Stimulated activated CD8-positive, alpha-beta memory T cell treated with anti-CD3 and anti-CD28 coated beads, Interleukin-4, amount 100 ng/mL, for 1 hour (primary cell): ENCODE results near the gene MAPK14.
A peak's percentile ranks its signal among the peaks of the same experiment; 100 is the strongest.
"Not testable (repeated sequence)": the region's sequence is repeated elsewhere in the genome, so short reads cannot be mapped to it uniquely, and the experiment has no call there.

Experiments used
- DNase-seq, 2 donors: peaks; one replicate each; pipeline ENCODE4 v3.0.0-alpha.2; 2020; ENCODE audit warnings: low read depth in 2 of 2, low spot score in 1 of 2

The MAPK14 gene

GRCh38 chr6:36027501-36028087 is at the start of gene MAPK14:
Gene MAPK14, plus strand, starts transcription at chr6:36027808. Its CDS starts 350 bp downstream, at chr6:36028158.
- DNase-seq: peak; percentile 91 to 96

DNA sequence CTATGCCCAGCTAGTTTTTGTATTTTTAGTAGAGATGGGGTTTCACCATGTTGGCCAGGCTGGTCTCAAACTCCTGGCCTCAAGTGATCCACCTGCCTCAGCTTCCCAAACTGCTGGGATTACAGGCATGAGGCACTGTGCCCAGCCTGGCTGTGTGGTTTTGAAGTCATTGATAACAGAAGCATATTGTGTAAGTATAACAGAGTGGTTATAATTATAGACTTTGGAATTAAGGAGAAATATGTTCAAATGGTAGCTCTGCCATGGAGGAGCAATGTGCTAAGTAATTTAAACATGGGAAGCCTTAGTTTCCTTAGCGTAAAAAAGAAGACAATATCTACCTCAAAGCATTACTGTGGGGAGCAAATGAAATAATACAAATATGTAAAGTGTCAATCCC is 47.5 kb upstream of the MAPK14 start:
- DNase-seq: not testable (repeated sequence)

DNA sequence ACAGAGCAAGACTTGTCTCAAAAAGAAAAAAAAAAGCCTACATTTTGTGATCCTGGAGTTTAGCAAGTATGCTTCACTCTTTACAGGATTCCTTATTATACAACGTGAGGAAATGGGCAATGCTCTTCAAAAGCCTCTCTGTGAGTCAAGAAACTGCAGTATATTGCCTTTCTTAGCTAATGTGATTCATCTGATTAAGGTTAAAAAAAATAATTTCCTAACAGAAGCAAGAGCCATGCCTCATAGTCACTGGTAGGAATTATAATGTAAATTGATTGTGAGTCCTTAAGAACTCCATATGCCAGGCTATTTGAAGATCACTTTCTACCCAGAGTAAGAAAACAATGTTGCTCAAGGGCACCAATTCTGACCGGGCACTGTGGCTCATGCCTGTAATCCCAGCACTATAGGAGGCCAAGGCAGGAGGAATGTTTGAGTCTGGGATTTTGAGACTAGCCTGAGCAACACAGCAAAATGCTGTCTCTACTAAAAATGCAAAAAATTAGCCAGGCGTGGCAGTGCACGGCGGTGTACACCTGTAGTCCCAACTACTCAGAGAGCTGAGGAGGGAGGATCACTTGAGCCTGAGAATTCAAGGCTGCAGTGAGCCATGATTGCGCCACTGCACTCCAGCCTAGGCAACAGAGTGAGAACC is 46.5 kb upstream of the MAPK14 start:
- DNase-seq: no peak

DNA sequence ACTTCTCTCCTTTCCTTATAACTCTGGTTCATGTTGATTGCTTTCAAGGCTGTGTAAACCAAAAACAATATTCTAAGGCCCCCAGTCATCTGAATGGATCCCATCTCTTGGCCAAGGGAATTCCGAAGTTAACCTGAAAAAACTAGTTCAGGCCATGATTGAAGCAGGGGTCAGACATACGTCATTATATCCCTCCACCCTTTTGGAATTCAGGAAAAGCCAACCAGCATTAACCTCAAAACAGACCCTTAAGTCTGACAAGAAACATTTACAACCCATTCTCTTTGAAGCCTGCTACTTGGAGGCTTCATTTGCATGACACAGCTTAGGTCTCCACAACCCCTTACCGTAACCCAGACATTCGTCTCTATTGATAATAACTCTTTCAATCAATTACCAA is 42.9 kb upstream of the MAPK14 start:
- no peak for DNase-seq

GRCh38 chr6:35988047-35988446 is 39.6 kb upstream of the MAPK14 start:
- DNase-seq: not testable (repeated sequence)

- no peak for DNase-seq
Measured at GRCh38 chr6:35993150-35993549, 34.5 kb upstream of the MAPK14 start.

GRCh38 chr6:36000451-36000850 is 27.2 kb upstream of the MAPK14 start:
- DNase-seq: no peak

GRCh38 chr6:36015666-36016065 is 11.9 kb upstream of the MAPK14 start:
- DNase-seq: no peak

- DNase-seq: no peak
Measured at GRCh38 chr6:36018339-36018738, 9.3 kb upstream of the MAPK14 start.

- no peak for DNase-seq
Measured at GRCh38 chr6:36019167-36019566, 8.4 kb upstream of the MAPK14 start.

DNA sequence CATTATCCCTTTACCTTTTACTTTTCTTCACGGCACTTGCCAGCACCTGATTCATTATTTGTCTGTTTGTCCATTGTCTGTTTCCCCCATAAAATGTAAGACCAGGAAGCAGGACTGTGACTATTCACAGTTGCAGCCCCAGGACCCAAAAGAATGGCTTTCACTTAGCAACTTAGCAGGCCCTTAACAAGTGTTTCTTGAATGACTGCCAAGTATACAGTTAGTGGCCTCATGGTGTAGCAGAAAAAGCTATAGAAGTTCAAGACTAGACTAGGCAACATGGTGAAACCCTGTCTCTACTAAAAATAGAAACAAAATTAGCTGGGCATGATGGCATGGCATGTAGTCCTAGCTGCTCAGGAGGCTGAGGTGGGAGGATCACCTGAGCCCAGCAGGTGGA is 7.5 kb upstream of the MAPK14 start:
- DNase-seq: no peak

DNA sequence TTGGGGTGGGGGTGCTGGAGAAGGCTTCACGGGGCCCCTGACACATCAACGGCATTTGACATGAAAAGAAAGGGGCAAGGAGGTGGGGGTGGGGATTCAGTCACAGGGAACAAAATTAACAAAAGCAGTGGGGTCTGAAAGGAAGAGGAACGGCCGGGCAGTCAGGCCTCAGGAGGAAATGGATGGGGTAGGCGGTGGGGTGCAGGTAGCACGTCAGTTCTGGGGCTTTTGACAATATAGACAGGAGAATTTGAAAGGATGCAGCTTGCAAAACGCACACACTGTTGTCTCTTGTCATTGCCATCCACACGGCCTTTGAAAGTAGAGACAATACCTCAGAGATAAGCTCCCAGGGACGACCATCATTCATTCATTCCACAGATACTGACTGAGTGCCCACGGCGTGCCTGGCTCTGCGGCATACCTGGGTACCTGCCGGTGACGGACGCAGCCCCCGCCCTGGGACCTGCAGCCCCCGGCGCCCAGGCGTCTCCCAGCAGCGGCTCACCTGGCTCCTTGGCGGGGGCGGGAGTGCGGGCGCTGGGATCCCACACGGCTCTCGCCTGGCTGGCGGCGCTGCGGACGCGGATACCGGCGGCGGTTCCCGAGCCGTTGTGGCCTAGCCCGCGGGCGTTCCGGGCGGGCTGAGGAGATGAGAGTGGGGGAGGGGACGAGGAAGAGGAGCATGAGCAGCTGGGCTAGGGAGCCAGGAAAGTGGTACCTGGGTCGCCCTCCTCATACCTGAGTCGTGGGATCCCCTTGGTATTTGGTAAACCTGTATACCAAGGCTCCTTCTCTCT is 3.4 kb upstream of the MAPK14 start, which contains the start of gene SLC26A8:
SLC26A8 (minus strand) TSS at position 646 of the 800 bp plus-strand sequence. CDS start 4,934 bp downstream, outside the sequence.
- no peak for DNase-seq

DNA sequence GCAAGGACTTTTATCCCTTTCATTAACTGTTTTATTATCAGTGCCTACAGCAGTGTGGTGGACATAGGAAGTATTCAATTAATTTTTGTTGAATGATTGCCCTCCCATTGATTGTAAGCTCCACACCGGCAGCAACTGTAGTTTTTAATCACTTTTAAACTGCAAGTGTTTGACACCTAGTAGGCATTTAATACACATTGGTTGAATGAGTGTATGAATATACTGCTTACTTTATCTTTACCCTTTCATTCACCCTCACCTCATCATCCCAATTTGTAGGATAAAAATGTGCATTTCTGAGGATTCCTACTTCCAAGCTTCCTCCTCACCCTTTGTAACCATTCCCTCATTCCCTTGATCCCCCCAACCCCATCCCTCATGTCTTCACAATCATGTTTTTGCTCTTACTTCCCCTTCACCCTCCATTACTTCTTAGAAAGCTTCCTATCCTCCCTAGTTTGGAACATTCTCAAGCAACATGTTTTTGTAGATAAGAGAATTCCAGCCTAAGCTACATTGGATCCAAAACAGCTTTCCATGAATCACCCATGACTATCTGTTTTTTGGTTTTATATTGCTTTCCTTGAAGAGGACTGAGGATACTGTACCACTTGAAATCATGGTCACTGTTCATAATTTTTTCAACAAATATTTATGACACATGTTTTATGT is 2.2 kb upstream of the MAPK14 start:
- DNase-seq: no peak

DNA sequence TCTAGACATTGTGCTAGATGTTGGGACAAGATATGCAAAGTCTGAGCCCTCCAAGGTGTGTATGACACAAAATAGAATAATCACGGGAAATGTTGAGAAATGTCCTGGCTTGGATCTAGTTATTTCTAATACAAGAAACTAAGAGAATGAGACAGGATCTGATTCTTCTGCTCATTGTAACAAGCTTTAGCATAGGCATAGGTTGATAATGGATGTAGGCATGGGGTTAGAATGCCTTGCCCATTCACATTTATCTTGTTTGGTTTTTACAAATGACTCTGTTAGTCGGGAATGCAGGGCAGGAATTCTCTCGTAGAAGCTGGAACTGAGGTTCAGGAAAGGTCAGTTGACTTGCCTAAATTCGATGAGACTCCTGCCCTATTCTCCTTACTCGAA is 1.7 kb upstream of the MAPK14 start:
- DNase-seq: no peak

DNA sequence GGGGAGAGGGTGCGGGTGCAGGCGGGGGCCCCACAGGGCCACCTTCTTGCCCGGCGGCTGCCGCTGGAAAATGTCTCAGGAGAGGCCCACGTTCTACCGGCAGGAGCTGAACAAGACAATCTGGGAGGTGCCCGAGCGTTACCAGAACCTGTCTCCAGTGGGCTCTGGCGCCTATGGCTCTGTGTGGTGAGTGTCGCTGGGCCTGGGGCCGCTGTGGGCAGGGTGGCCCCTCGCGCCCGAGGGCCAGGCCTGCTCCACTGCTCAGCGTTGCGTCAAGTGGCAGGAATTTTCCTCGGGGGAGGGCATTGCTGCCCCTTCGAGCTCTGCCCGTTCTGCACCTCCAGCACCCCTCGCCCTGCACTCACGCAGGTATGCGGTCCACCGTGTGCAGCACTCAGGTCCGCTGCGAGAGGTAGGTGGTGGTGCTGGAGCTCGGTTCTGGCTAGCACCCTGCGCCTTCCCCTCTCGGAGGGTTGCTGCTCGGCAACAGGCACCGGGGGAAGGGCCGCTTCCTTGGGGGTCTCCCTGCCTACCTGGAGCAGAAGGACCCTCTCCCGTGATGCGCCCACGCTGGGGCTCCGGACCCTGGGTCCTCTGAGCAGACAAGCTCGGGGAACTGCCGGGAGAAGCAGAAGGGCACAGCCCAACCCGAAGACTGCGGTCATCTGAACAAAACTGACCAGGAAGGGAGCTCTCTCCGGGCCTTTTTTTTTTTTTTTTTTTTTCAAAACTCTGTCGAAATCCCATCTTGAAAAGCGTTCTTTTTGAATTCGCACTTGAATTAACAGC is 674 bp downstream of the MAPK14 start:
- peak in 1 of 2 donors; percentile 15 for DNase-seq

DNA sequence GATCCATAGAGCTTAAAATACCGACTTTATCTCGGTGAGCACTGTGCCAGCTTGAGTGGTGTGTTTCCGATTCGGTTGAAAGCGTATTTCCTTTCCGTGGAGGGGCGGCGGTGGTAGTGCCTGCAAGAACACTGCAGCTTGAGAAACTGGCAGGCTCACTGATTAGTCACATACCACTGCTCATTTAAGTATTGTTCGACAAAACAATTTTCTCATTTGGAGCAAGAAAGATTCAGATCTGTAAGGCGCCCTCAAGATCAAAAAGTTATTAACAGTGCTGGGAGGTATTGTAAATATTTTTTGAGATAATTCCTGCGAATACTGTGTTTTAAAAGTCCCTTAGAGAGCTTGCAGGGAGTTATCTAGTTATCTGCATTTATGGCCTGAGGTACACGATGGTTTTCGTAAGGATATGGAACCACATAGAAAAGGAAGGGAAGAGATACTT is 1.3 kb downstream of the MAPK14 start:
- DNase-seq: peak; percentile 28 to 65

GRCh38 chr6:36029464-36029863 is 1.9 kb downstream of the MAPK14 start:
- DNase-seq: no peak

GRCh38 chr6:36032261-36032660 is 4.7 kb downstream of the MAPK14 start:
- DNase-seq: no peak

- not testable (repeated sequence) for DNase-seq
Measured at GRCh38 chr6:36033144-36033543, 5.5 kb downstream of the MAPK14 start.

DNA sequence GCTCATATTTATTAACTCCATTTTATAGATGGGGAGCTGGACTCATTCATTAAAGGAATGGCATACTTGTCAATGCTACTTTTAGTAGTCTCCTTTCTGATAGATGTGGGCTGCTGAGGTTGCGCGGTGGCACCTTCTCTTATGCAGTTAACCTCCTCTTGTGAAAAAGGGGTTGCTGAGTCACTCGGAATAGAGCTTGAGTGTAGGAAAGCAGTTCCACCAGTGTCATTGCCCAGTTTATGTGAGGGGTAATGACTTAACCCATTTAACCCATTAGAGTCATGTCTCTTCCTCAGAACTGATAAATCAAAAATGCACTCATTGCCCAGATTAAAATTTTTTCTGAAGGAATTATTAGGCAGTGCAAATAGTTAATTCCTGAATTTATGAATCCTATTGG is 6.3 kb downstream of the MAPK14 start:
- DNase-seq: no peak

GRCh38 chr6:36034441-36034840 is 6.8 kb downstream of the MAPK14 start:
- no peak for DNase-seq
